ENCODE results near the gene PLCG2.

Gene PLCG2

DNA sequence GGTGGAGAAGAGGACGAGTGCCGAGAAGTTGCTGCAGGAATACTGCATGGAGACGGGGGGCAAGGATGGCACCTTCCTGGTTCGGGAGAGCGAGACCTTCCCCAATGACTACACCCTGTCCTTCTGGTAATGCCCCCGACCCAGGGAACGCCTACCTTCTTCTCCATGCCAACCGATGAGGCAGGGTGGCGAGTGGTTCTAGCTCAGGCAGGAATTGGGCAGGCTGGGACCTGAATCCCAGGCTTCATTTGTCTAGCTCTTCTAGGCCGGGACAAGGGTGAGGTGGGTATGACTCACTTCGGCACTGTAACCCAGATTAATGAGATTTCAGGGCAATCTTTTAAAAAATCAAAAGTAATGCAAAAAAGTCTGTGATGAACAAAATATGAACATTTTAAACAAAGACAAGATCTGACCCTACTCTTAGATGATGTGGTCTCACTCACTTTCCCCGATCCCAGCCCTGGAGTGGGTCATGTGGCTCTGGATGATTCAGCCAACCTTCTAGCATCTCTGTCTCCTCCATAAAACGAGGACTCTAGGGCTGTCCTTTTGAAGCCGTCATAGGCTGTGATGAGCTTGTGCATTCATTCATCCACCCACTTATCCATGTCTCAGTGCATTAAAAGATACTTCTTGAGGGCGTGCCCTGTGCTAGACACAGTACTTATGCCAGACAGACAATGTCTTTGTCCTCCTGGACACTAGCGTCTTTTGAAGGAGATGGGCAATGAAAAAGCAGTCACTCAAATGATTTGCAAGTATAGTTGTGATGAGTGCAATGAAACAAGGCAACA, 129.6 kb downstream of the PLCG2 start:
- Histone ChIP-seq H3K27me3 (ENCODE audit: insufficient read depth, low read length, poor library complexity) (no peaks in the 10 kb centered on the region), H3K9me3 (ENCODE audit: insufficient read depth, low read length, severe bottlenecking) (no peaks in the 10 kb centered on the region), H3K4me2 (ENCODE audit: insufficient read depth, low read length) (no peak overlapping the region), H3K9ac (ENCODE audit: low read depth, low read length) (no peak overlapping the region), H3K79me2 (ENCODE audit: insufficient read depth, low read length) (no peaks in the 10 kb centered on the region), H3K27ac (ENCODE audit: low read length) (no peak overlapping the region), H2AFZ (ENCODE audit: low read depth, low read length) (no peak overlapping the region), H3K36me3 (ENCODE audit: insufficient read depth, low read length) (no peaks in the 10 kb centered on the region), H3K4me1 (ENCODE audit: insufficient read depth, low read length) (no peaks in the 10 kb centered on the region), H3K4me3 (ENCODE audit: low read depth in 1 of 2, low read length in 2 of 2) (no peak overlapping the region), H4K20me1 (ENCODE audit: insufficient read depth, low read length) (no peaks in the 10 kb centered on the region)
- ATAC-seq (ENCODE audit: insufficient read depth, low read depth): no peak
- no peak for DNase-seq
- TF ChIP-seq CTCF (IDR thresholded peaks at IDR 0.05; ENCODE audit: borderline replicate concordance, extremely low read depth, low read length, poor library complexity, severe bottlenecking) (no peak), EZH2 (IDR thresholded peaks at IDR 0.05; ENCODE audit: borderline replicate concordance, low read depth, low read length, severe bottlenecking) (no peak)

DNA sequence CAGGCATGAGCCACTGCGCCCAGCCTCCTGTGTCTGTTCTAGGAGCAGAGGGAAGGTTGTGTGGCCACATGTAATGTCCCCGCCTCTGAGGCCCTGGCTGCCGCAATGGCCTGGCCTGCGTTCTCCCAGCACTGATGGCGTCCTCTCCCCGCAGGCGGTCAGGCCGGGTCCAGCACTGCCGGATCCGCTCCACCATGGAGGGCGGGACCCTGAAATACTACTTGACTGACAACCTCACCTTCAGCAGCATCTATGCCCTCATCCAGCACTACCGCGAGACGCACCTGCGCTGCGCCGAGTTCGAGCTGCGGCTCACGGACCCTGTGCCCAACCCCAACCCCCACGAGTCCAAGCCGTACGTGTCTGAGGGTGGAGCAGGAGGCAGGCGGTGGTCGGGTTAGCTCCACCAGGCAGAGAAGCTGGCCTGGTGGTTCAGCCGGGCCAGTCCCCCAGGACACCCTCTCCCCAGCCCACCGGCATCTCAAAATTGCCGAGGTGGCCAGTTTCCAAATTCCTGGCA, 131.3 kb downstream of the PLCG2 start:
- Histone ChIP-seq H3K9ac (ENCODE audit: low read depth, low read length) (no peak overlapping the region), H3K36me3 (ENCODE audit: insufficient read depth, low read length) (no peaks in the 10 kb centered on the region), H3K9me3 (ENCODE audit: insufficient read depth, low read length, severe bottlenecking) (no peaks in the 10 kb centered on the region), H4K20me1 (ENCODE audit: insufficient read depth, low read length) (no peaks in the 10 kb centered on the region), H3K27me3 (ENCODE audit: insufficient read depth, low read length, poor library complexity) (no peaks in the 10 kb centered on the region), H3K27ac (ENCODE audit: low read length) (no peak overlapping the region), H3K4me1 (ENCODE audit: insufficient read depth, low read length) (no peaks in the 10 kb centered on the region), H3K79me2 (ENCODE audit: insufficient read depth, low read length) (no peaks in the 10 kb centered on the region), H3K4me2 (ENCODE audit: insufficient read depth, low read length) (no peak overlapping the region), H2AFZ (ENCODE audit: low read depth, low read length) (no peak overlapping the region), H3K4me3 (ENCODE audit: low read depth in 1 of 2, low read length in 2 of 2) (no peak overlapping the region)
- no peak for DNase-seq
- TF ChIP-seq EZH2 (IDR thresholded peaks at IDR 0.05; ENCODE audit: borderline replicate concordance, low read depth, low read length, severe bottlenecking): no peak
- TF ChIP-seq CTCF (IDR thresholded peaks at IDR 0.05; ENCODE audit: borderline replicate concordance, extremely low read depth, low read length, poor library complexity, severe bottlenecking): no peak
- ATAC-seq (ENCODE audit: insufficient read depth, low read depth): no peak

- DNase-seq: no peak
- no peak overlapping the region for H3K4me2 ChIP-seq (ENCODE audit: insufficient read depth, low read length)
- no peak overlapping the region for H3K9ac ChIP-seq (ENCODE audit: low read depth, low read length)
- H3K27me3 ChIP-seq (ENCODE audit: insufficient read depth, low read length, poor library complexity): no peaks in the 10 kb centered on the region
- no peaks in the 10 kb centered on the region for H3K9me3 ChIP-seq (ENCODE audit: insufficient read depth, low read length, severe bottlenecking)
- TF ChIP-seq CTCF (IDR thresholded peaks at IDR 0.05; ENCODE audit: borderline replicate concordance, extremely low read depth, low read length, poor library complexity, severe bottlenecking): no peak
- TF ChIP-seq EZH2 (IDR thresholded peaks at IDR 0.05; ENCODE audit: borderline replicate concordance, low read depth, low read length, severe bottlenecking): no peak
- H4K20me1 ChIP-seq (ENCODE audit: insufficient read depth, low read length): no peaks in the 10 kb centered on the region
- H3K36me3 ChIP-seq (ENCODE audit: insufficient read depth, low read length): no peaks in the 10 kb centered on the region
- no peak overlapping the region for H3K4me3 ChIP-seq (ENCODE audit: low read depth in 1 of 2, low read length in 2 of 2)
- H3K79me2 ChIP-seq (ENCODE audit: insufficient read depth, low read length): no peaks in the 10 kb centered on the region
- H3K27ac ChIP-seq (ENCODE audit: low read length): no peak overlapping the region
- H3K4me1 ChIP-seq (ENCODE audit: insufficient read depth, low read length): no peaks in the 10 kb centered on the region
- no peak overlapping the region for H2AFZ ChIP-seq (ENCODE audit: low read depth, low read length)
- ATAC-seq (ENCODE audit: insufficient read depth, low read depth): no peak
Observed at GRCh38 chr16:81912395-81912794, 133.3 kb downstream of the PLCG2 start.

All from DND-41 (cell line).